Naive B cell (primary cell): ENCODE data around the gene EXOSC5. TPM values are rescaled to one million over a fixed set of nuclear protein-coding genes. Genes with fewer than 3 reads are reported as not detected.
"Not testable (repeated sequence)": the region's sequence is repeated elsewhere in the genome, so short reads cannot be mapped to it uniquely, and the experiment has no call there.

Experiments used
- ATAC-seq, 2 donors: fragments of 150-1000 bp; cut with Tn5 transposase; 2 replicates each; pipeline ENCODE4 v1.10.0; 2021; ENCODE audit warnings: low read depth in 2 of 2, mild to moderate bottlenecking in 2 of 2, moderate library complexity in 2 of 2
- DNase-seq: peaks from one replicate; pipeline ENCODE4 v3.0.0; 2022
- H3K27ac Mint-ChIP-seq, 6 donors: one replicate each; pipeline ENCODE4 v1.8.0; 2020 to 2022; ENCODE audit warnings: mild to moderate bottlenecking in 6 of 6, mixed read lengths in 6 of 6, moderate library complexity in 5 of 6, inconsistent platforms in 2 of 6
- H3K27me3 Mint-ChIP-seq, 3 donors: one replicate each; pipeline ENCODE4 v1.8.0; 2021 to 2022; ENCODE audit warnings: mixed read lengths in 3 of 3, mild to moderate bottlenecking in 1 of 3
- H3K36me3 Mint-ChIP-seq, 2 donors: one replicate each; pipeline ENCODE4 v1.8.0; 2020 to 2022; ENCODE audit warnings: mixed read lengths in 2 of 2, inconsistent platforms in 1 of 2, mild to moderate bottlenecking in 1 of 2
- H3K4me1 Mint-ChIP-seq, 3 donors: one replicate each; pipeline ENCODE4 v1.8.0; 2020 to 2022; ENCODE audit warnings: mixed read lengths in 3 of 3, inconsistent platforms in 1 of 3, mild to moderate bottlenecking in 1 of 3, moderate library complexity in 1 of 3
- H3K4me3 Mint-ChIP-seq, 8 donors: one replicate each; pipeline ENCODE4 v1.8.0; 2020 to 2022; ENCODE audit warnings: mild to moderate bottlenecking in 8 of 8, mixed read lengths in 8 of 8, moderate library complexity in 8 of 8, inconsistent platforms in 2 of 8
- H3K9me3 Mint-ChIP-seq, 7 donors: one replicate each; pipeline ENCODE4 v1.8.0; 2020 to 2022; ENCODE audit warnings: mixed read lengths in 7 of 7, mild to moderate bottlenecking in 5 of 7, inconsistent platforms in 2 of 7, moderate library complexity in 1 of 7
- polyA plus RNA-seq, 6 donors: library from polyadenylated mRNA; unstranded; fragments of 300-500 nt; fragmentation: Illumina TruSeq; gene quantifications; one replicate each; pipeline ENCODE4 v1.2.3, GENCODE V29; 2021; ENCODE audit warnings: low read depth in 6 of 6

The EXOSC5 gene
- polyA plus RNA-seq, 6 donors from 2014 or later = 48.5 to 74.5 (median 62.6) TPM

- no peak for ATAC-seq
- H3K27me3 Mint-ChIP-seq = no peaks in the 10 kb centered on the region
- H3K4me3 Mint-ChIP-seq = no peak overlapping the region
- H3K9me3 Mint-ChIP-seq = no peaks in the 10 kb centered on the region
- no peaks in the 10 kb centered on the region for H3K4me1 Mint-ChIP-seq
- no peak overlapping the region for H3K27ac Mint-ChIP-seq
- DNase-seq = no peak
- H3K36me3 Mint-ChIP-seq = peaks cover 0 to 7% of the 10 kb centered on the region in 2 donors
These were observed 10.7 kb downstream of the EXOSC5 start for GRCh38 chr19:41386442-41386841.

GRCh38 chr19:41384351-41384750, 12.8 kb downstream of the EXOSC5 start:
- no peaks in the 10 kb centered on the region for H3K36me3 Mint-ChIP-seq
- no peak overlapping the region for H3K27ac Mint-ChIP-seq
- ATAC-seq = no peak
- no peaks in the 10 kb centered on the region for H3K9me3 Mint-ChIP-seq
- H3K4me3 Mint-ChIP-seq = no peak overlapping the region
- DNase-seq = no peak
- H3K27me3 Mint-ChIP-seq = no peaks in the 10 kb centered on the region
- H3K4me1 Mint-ChIP-seq = peaks cover 0 to 4% (median 0%) of the 10 kb centered on the region in 3 donors

GRCh38 chr19:41381536-41381935, 15.6 kb downstream of the EXOSC5 start:
- H3K9me3 Mint-ChIP-seq, H3K27ac Mint-ChIP-seq, ATAC-seq, H3K36me3 Mint-ChIP-seq, DNase-seq, H3K4me3 Mint-ChIP-seq, H3K27me3 Mint-ChIP-seq: not testable (repeated sequence)
- peaks cover 16 to 25% (median 19%) of the 10 kb centered on the region in 3 donors for H3K4me1 Mint-ChIP-seq

DNA sequence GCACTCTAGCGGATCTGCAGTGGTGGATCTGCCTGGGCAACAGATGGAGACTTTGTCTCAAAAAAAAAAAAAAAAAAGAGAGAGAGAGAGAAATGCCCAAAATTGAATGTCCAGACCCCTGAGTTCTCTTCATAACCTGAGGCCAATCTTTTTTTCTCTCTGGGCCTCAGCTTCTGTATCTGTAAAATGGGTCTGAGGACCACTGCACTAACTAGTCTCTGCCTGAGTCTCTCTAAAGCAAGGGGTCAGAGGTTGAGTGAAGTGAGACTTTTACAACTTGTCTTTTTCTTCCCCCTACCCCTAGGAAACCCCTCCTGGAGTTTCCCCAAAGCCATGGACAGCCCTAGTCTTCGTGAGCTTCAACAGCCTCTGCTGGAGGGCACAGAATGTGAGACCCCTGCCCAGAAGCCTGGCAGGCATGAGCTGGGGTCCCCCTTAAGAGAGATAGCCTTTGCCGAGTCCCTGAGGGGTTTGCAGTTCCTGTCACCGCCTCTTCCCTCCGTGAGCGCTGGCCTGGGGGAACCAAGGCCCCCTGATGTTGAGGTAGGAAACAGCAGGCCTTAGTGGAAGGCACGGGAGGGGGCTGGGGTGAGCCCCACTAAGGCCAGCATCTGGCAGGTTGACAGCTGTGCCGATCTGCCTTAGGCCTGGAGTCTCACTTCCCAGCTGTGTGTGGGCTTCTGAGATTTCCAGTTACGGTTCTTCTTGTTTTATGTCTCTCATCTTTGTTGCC, 19.0 kb downstream of the EXOSC5 start:
- Mint-ChIP-seq H3K27me3 (no peaks in the 10 kb centered on the region), H3K9me3 (no peaks in the 10 kb centered on the region), H3K4me1 (peaks cover 22 to 30% (median 25%) of the 10 kb centered on the region in 3 donors), H3K36me3 (no peaks in the 10 kb centered on the region), H3K27ac (peak overlapping the region in 5 of 6 donors; percentile 16 to 95 (median 80)), H3K4me3 (peak overlapping the region in 6 of 8 donors; percentile 12 to 73 (median 48))
- DNase-seq (peak; percentile 29), ATAC-seq (peak; percentile 86 to 92)

- H3K27me3 Mint-ChIP-seq = no peaks in the 10 kb centered on the region
- peaks cover 22 to 30% (median 25%) of the 10 kb centered on the region in 3 donors for H3K4me1 Mint-ChIP-seq
- H3K4me3 Mint-ChIP-seq = peak overlapping the region; percentile 54 to 93 (median 80)
- H3K36me3 Mint-ChIP-seq = no peaks in the 10 kb centered on the region
- ATAC-seq (no peak), DNase-seq (no peak)
- H3K27ac Mint-ChIP-seq = peak overlapping the region in 2 of 6 donors; percentile 29 to 94
- no peaks in the 10 kb centered on the region for H3K9me3 Mint-ChIP-seq
These were observed 20.2 kb downstream of the EXOSC5 start for GRCh38 chr19:41376998-41377365.

DNA sequence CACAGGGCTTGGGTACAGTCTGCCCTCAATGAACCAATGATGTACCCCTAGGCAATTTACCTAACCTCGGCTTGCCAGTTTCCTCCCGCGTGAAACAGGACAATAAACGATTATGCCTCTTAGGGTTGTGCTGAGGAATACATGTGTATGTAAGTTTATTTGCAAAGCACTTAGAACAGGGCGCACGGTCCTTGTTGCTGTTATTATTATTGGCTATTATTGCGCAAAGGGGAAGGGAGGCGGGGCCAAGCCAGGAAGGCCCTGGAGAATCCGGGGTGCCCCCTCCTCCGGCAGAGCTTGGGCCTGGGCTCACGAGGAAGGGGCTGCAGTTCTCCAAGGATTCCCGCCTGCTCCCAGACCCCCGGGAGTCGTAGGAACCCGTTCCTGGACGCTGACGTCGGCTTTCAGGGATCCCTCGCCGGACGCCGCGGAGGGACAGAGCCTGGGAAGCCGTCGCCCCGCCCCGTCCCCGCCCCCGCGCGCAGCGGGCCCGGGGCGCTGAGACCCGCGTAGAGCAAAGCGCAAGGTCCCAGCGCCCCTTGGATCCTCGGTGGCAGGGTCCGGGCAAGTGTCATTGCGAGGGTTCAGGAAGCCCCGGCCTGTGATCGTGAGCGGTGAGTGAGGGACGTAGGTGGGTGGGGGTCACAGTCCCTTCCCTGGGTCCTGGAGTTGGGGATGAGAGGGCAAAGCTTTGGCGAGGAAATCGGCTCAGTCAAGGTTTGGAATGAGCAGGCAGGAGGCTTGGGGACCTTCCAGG, 20.7 kb downstream of the EXOSC5 start, which contains the start of gene TMEM91:
TMEM91 (plus strand) TSS at position 293 of the 757 bp plus-strand sequence. CDS start 1,777 bp downstream, outside the sequence.
- H3K4me1 Mint-ChIP-seq = peaks cover 22 to 31% (median 27%) of the 10 kb centered on the region in 3 donors
- H3K4me3 Mint-ChIP-seq = peak within 1 kb of the TSS; percentile 63 to 93 (median 82)
- H3K27me3 Mint-ChIP-seq = no peaks in the 10 kb centered on the region
- peak within 1 kb of the TSS in 5 of 6 donors; percentile 59 to 94 (median 75) for H3K27ac Mint-ChIP-seq
- H3K36me3 Mint-ChIP-seq = no peaks in the 10 kb centered on the region
- DNase-seq = no peak
- no peaks in the 10 kb centered on the region for H3K9me3 Mint-ChIP-seq
- ATAC-seq = peak in 1 of 2 donors; percentile 37

DNA sequence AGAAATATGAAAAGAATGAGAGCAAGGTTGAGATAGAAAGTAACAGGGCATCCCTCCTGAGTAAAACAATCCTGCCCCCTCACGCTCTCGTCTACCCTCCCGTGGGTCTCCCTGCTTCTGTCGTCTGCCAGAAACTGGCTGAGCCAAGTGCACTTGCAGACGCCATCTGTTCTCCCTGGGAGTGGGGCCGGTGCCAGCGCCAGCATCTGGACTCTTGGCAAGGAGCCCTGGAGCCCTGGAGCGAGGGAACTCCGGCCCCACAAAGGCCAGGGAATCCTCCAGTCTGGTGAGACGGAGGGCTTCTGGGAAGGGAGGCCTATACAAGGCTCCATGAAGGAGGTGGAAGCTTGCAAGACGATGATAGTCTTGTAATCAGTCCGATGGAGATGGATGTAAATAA, 23.2 kb downstream of the EXOSC5 start:
- peaks cover 22 to 31% (median 29%) of the 10 kb centered on the region in 3 donors for H3K4me1 Mint-ChIP-seq
- H3K36me3 Mint-ChIP-seq = no peaks in the 10 kb centered on the region
- H3K9me3 Mint-ChIP-seq = no peaks in the 10 kb centered on the region
- H3K4me3 Mint-ChIP-seq = no peak overlapping the region
- no peak for DNase-seq
- ATAC-seq = no peak
- no peaks in the 10 kb centered on the region for H3K27me3 Mint-ChIP-seq
- no peak overlapping the region for H3K27ac Mint-ChIP-seq

DNA sequence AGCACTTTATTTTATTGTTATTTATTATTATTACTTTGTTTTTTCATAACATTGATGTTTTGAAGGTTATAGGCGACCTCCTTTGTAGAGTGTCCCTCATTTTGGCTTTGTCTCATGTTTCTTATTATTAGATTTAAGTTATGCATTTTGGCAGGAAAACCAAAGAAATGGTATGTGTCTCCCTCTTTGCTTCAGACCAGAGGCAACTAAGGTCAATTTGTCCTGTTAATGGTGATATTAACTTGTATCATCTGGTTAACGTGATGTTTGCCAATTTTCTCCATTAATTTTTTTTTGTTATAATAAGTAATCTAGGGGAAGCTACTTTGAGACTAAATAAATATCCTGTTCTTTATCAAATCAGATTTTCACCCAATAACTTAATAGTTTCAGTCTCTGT, 24.7 kb downstream of the EXOSC5 start:
- H3K4me3 Mint-ChIP-seq = no peak overlapping the region
- no peak overlapping the region for H3K27ac Mint-ChIP-seq
- no peak for ATAC-seq
- H3K27me3 Mint-ChIP-seq = no peaks in the 10 kb centered on the region
- H3K36me3 Mint-ChIP-seq = no peaks in the 10 kb centered on the region
- DNase-seq = no peak
- no peaks in the 10 kb centered on the region for H3K9me3 Mint-ChIP-seq
- H3K4me1 Mint-ChIP-seq = peaks cover 14 to 24% (median 21%) of the 10 kb centered on the region in 3 donors

DNA sequence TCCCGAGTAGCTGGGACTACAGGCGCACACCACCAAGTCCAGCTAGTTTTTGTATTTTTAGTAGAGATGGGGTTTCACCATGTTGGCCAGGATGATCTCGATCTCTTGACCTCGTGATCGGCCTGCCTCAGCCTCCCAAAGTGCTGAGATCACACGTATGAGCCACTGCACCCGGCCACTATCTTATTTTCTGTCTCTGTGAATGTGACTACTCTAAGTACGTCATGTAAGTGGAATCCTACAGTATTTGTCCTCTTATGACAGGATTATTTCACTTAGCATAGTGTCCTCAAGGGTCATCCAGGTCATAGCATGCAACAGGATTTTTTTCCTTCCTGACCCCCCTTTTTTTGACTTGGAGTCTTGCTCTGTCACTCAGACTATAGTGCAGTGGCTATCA, 25.6 kb downstream of the EXOSC5 start:
- DNase-seq = no peak
- ATAC-seq = no peak
- Mint-ChIP-seq H3K4me1 (peaks cover 5 to 15% (median 12%) of the 10 kb centered on the region in 3 donors), H3K4me3 (no peak overlapping the region), H3K27me3 (no peaks in the 10 kb centered on the region), H3K36me3 (no peaks in the 10 kb centered on the region), H3K9me3 (no peaks in the 10 kb centered on the region), H3K27ac (no peak overlapping the region)

DNA sequence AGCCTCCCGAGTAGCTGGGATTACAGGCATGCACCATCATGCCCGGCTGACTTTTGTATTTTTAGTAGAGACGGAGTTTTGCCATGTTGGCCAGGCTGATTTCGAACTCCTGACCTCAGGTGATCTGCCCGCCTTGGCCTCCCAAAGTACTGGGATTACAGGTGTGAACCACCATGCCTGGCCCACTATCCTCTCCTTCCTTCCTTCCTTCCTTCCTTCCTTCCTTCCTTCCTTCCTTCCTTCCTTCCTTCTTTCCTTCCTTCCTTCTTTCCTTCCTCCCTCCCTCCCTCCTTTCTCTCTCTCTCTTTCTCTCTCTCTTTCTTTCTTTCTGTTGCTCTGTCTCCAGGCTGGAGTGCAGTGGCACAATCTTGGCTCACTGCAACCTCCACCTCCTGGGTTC, 26.0 kb downstream of the EXOSC5 start:
- not testable (repeated sequence) for H3K36me3 Mint-ChIP-seq, DNase-seq, H3K9me3 Mint-ChIP-seq, H3K27me3 Mint-ChIP-seq, ATAC-seq, H3K27ac Mint-ChIP-seq, H3K4me3 Mint-ChIP-seq
- peaks cover 6 to 14% (median 14%) of the 10 kb centered on the region in 3 donors for H3K4me1 Mint-ChIP-seq

DNA sequence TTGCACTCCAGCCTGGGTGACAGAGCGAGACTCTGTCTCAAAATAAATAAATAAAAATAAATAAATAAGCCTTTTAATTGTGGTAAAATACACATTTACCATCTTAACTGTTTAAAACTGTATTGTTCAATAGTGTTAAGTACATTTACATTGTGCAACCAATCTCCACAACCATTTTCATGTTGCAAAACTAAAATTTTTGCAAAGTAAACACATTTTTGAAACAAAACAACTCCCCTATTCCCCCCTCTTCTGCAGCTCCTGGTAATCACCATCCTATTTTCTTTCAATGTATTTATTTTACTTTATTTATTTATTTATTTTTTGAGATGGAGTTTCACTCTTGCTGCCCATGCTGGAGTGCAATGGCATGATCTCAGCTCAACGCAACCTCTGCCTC, 27.4 kb downstream of the EXOSC5 start:
- Mint-ChIP-seq H3K27me3 (no peaks in the 10 kb centered on the region), H3K4me1 (peaks cover 4 to 16% (median 11%) of the 10 kb centered on the region in 3 donors), H3K36me3 (no peaks in the 10 kb centered on the region), H3K27ac (no peak overlapping the region), H3K9me3 (no peaks in the 10 kb centered on the region), H3K4me3 (no peak overlapping the region)
- ATAC-seq (no peak), DNase-seq (no peak)

DNA sequence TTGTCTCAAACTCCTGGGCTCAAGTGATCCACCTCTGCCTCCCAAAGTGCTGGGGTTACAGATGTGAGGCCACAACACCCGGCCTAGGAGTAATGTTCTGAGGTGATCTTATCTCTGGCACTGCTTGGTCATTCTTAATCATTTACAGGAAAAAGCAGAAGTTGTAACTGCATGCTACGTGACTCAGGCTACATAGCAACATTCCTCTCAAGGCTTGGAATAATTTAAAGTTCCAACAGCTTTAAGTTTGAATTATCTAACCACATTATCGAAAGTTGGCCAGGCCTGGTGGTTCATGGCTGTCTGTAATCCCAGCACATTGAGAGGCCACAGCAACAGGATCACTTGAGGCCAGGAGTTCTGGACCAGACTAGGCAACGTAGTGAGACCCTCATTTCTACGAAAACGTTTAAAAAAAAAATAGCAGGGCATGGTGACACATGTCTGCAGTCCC, 29.3 kb downstream of the EXOSC5 start:
- H3K27me3 Mint-ChIP-seq = no peaks in the 10 kb centered on the region
- peaks cover 12 to 33% (median 25%) of the 10 kb centered on the region in 3 donors for H3K4me1 Mint-ChIP-seq
- no peaks in the 10 kb centered on the region for H3K9me3 Mint-ChIP-seq
- H3K4me3 Mint-ChIP-seq = peak overlapping the region in 1 of 8 donors; percentile 41
- no peak for ATAC-seq
- H3K36me3 Mint-ChIP-seq = no peaks in the 10 kb centered on the region
- no peak for DNase-seq
- peak overlapping the region in 1 of 6 donors; percentile 58 for H3K27ac Mint-ChIP-seq

DNA sequence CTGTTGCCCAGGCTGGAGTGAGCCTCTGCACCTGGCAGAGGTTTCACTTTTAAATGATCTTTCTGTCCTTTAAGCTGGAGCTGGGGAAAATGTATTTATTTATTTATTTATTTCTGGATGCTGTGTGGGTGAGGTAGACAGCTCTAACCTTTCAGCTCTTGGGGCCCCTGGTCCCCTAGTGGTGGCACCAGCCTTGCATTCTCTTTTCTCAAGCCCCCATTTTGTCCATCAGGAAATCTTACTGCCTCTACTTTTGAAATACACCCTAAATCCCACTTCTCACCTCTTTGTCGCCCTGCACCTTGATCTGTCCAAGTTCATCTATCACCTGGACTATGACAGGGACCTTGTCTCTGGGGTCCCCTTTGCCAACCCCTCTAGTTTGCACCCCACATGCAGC, 31.1 kb downstream of the EXOSC5 start:
- Mint-ChIP-seq H3K36me3 (no peaks in the 10 kb centered on the region), H3K27me3 (no peaks in the 10 kb centered on the region), H3K9me3 (no peaks in the 10 kb centered on the region), H3K27ac (peak overlapping the region in 2 of 6 donors; percentile 92 to 98), H3K4me3 (peak overlapping the region in 5 of 8 donors; percentile 1 to 94 (median 23)), H3K4me1 (peaks cover 12 to 36% (median 20%) of the 10 kb centered on the region in 3 donors)
- ATAC-seq = no peak
- no peak for DNase-seq
